A549 (cell line): ENCODE results near the gene ZNF830. TPM values are rescaled to one million over a fixed set of nuclear protein-coding genes. Genes with fewer than 3 reads are reported as not detected.

ENCODE experiments used
- ATAC-seq, 2 experiments: fragments of 200-7000 bp in 1 of 2; fragments of >200 bp in 1 of 2; cut with Nextera tagmentation in 1 of 2; cut with Tn5 transposase in 1 of 2; 3 replicates each; pipeline versions ENCODE4 v1.8.0 to v1.9.1; 2018 to 2020; ENCODE audit warnings: mild to moderate bottlenecking in 1 of 2, moderate library complexity in 1 of 2
- CTCF ChIA-PET: fragments of 300-600 bp; sonication (Branson Sonifier 250); formaldehyde crosslinking; extraction: SDS; loops from one replicate; lab custom pipeline; 2021; ENCODE audit warnings: antibody characterized with exemption, inconsistent platforms; lab: Yijun Ruan, JAX
- POLR2A ChIA-PET: fragments of 350-600 bp; formaldehyde crosslinking; extraction: SDS; loops from one replicate; lab custom pipeline; 2021; ENCODE audit warnings: antibody characterized with exemption, inconsistent platforms; lab: Yijun Ruan, JAX
- DNase-seq, 2 experiments: peaks; one replicate each; pipeline versions ENCODE4 v3.0.0 to v3.0.0-alpha.2; 2011 to 2016; ENCODE audit warnings: low read depth in 1 of 2, low spot score in 1 of 2
- FAIRE-seq: peaks from 2 replicates; lab custom pipeline; 2011; peaks lifted over from hg19 to GRCh38; lab: Jason Lieb, UNC
- H3K27ac ChIP-seq, 2 experiments: fragments of >200 bp; sonication (Bioruptor Twin); formaldehyde crosslinking; 3 replicates each; pipeline ENCODE4 v1.5.1; 2016 to 2017
- H3K4me1 ChIP-seq: fragments of >200 bp; sonication (Bioruptor Twin); formaldehyde crosslinking; 3 replicates; pipeline ENCODE4 v1.6.1; 2016
- H3K4me2 ChIP-seq: fragments of >200 bp; sonication (Bioruptor Twin); formaldehyde crosslinking; 3 replicates; pipeline ENCODE4 v1.6.1; 2016
- H3K4me3 ChIP-seq: fragments of >200 bp; sonication (Bioruptor Twin); formaldehyde crosslinking; 3 replicates; pipeline ENCODE4 v1.5.1; 2016
- H3K9me3 ChIP-seq: fragments of >200 bp; sonication (Bioruptor Twin); formaldehyde crosslinking; 3 replicates; pipeline ENCODE4 v1.6.1; 2016
- EHF ChIP-seq: fragments of 250-450 bp; sonication (Bioruptor Pico); IDR thresholded peaks from 2 replicates; pipeline ENCODE4 v1.5.0; 2020; ENCODE audit warnings: mild to moderate bottlenecking
- EP300 ChIP-seq, 2 experiments: fragments of >200 bp; sonication (Bioruptor Twin); formaldehyde crosslinking; IDR thresholded peaks; 2 replicates in 1 of 2; 3 replicates in 1 of 2; pipeline ENCODE4 v1.6.1; 2016 to 2017
- ESRRA ChIP-seq: fragments of 150-350 bp; IDR thresholded peaks from 2 replicates; pipeline ENCODE4 v1.6.1; 2014; ENCODE audit warnings: mild to moderate bottlenecking, low read length, borderline replicate concordance
- JUNB ChIP-seq: fragments of >200 bp; sonication (Bioruptor Twin); formaldehyde crosslinking; IDR thresholded peaks from 2 replicates; pipeline ENCODE4 v1.6.1; 2016
- KDM1A ChIP-seq: fragments of 200-600 bp; sonication (generic); IDR thresholded peaks from 2 replicates; pipeline ENCODE4 v1.6.1; 2016; ENCODE audit warnings: low read depth, mild to moderate bottlenecking
- KDM5A ChIP-seq: fragments of 200-600 bp; sonication (generic); IDR thresholded peaks from 2 replicates; pipeline ENCODE4 v1.6.1; 2016; ENCODE audit warnings: antibody characterized with exemption, mild to moderate bottlenecking
- RARB ChIP-seq: fragments of 250-450 bp; sonication (Bioruptor Pico); IDR thresholded peaks from 2 replicates; pipeline ENCODE4 v1.8.0; 2021; ENCODE audit warnings: mild to moderate bottlenecking, moderate library complexity
- RCOR1 ChIP-seq: fragments of 150-350 bp; IDR thresholded peaks from 2 replicates; pipeline ENCODE4 v1.6.1; 2014; ENCODE audit warnings: antibody characterized with exemption, low read length, low read depth
- SMC3 ChIP-seq: fragments of >200 bp; sonication (Bioruptor Twin); formaldehyde crosslinking; IDR thresholded peaks from 3 replicates; pipeline ENCODE4 v1.6.1; 2018; ENCODE audit warnings: inconsistent platforms
- TP53 ChIP-seq: fragments of 250-450 bp; sonication (Bioruptor Pico); IDR thresholded peaks from 2 replicates; pipeline ENCODE4 v1.5.0; 2021; ENCODE audit warnings: mild to moderate bottlenecking, moderate library complexity
- ZFP36 ChIP-seq: fragments of 450-650 bp; IDR thresholded peaks from 2 replicates; pipeline ENCODE4 v1.6.1; 2014; ENCODE audit warnings: borderline replicate concordance; ENCODE audit not compliant: partially characterized antibody
- ZNF302 ChIP-seq: fragments of 250-450 bp; sonication (Bioruptor Pico); IDR thresholded peaks from 2 replicates; pipeline ENCODE4 v1.9.0; 2021; ENCODE audit warnings: inconsistent platforms, mild to moderate bottlenecking, moderate library complexity
- ZSCAN20 ChIP-seq: fragments of 250-450 bp; sonication (Bioruptor Pico); IDR thresholded peaks from 2 replicates; pipeline ENCODE4 v1.8.0; 2022; ENCODE audit warnings: mild to moderate bottlenecking, moderate library complexity
- WGBS: methylation state at CpG from one replicate; pipeline ENCODE4 v1.1.6; 2017; ENCODE audit errors: missing lambda C conversion rate; 5-methylcytosine and 5-hydroxymethylcytosine counted together
- polyA plus RNA-seq, 4 experiments: library from polyadenylated mRNA; depleted of rRNA in 3 of 4; stranded (reverse); fragments of >200 nt; fragmentation: RNase III in 1 of 4; extraction: RNeasy Plus Mini Kit Qiagen cat#74134 plus additional on column Dnase treatment in 1 of 4; gene quantifications; 2 replicates in 3 of 4; 3 replicates in 1 of 4; pipeline ENCODE4 v1.2.3, GENCODE V29; 2011 to 2017
- TF ChIP-seq, protein P1 (sequence below): fragments of 200-600 bp; sonication (generic); IDR thresholded peaks from 2 replicates; pipeline ENCODE4 v1.6.1; 2016; ENCODE audit warnings: antibody characterized with exemption, mild to moderate bottlenecking, moderate library complexity
- TF ChIP-seq, protein P2 (sequence below): fragments of 450-650 bp; IDR thresholded peaks from 2 replicates; pipeline ENCODE4 v1.6.1; 2014; ENCODE audit warnings: antibody characterized with exemption

ZNF830 gene
- polyA plus RNA-seq, 2 of the 4 experiments (the other 2 are of a cell fraction) = 20.0 to 21.2 TPM

- TF ChIP-seq RCOR1 (no peak), ZFP36 (no peak), RARB (CRISPR knock-in tag) (no peak)
- TF ChIP-seq, protein P1, sequence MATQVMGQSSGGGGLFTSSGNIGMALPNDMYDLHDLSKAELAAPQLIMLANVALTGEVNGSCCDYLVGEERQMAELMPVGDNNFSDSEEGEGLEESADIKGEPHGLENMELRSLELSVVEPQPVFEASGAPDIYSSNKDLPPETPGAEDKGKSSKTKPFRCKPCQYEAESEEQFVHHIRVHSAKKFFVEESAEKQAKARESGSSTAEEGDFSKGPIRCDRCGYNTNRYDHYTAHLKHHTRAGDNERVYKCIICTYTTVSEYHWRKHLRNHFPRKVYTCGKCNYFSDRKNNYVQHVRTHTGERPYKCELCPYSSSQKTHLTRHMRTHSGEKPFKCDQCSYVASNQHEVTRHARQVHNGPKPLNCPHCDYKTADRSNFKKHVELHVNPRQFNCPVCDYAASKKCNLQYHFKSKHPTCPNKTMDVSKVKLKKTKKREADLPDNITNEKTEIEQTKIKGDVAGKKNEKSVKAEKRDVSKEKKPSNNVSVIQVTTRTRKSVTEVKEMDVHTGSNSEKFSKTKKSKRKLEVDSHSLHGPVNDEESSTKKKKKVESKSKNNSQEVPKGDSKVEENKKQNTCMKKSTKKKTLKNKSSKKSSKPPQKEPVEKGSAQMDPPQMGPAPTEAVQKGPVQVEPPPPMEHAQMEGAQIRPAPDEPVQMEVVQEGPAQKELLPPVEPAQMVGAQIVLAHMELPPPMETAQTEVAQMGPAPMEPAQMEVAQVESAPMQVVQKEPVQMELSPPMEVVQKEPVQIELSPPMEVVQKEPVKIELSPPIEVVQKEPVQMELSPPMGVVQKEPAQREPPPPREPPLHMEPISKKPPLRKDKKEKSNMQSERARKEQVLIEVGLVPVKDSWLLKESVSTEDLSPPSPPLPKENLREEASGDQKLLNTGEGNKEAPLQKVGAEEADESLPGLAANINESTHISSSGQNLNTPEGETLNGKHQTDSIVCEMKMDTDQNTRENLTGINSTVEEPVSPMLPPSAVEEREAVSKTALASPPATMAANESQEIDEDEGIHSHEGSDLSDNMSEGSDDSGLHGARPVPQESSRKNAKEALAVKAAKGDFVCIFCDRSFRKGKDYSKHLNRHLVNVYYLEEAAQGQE = no peak
Measured at GRCh38 chr17:34991606-34992005, 30.3 kb downstream of the ZNF830 start (continued).

DNA sequence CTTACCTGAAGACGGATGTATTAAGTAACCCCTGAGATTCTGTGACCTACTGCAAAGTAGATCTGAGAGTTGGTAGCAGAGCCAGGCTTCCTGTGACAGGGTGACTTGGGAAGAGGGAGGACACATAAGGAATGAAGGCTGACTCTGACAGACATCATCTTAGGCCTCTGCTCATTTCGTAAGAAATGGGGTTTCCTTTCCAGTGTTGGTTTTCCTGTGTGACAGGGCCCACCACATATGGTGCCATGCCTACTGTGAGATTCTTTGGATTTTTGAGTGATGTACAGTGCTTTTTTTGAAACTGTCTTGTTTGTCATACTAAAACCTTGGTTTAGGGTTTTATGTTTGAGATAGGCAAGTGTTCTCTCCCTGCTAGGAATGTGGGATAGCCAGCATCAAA lies 31.7 kb downstream of the ZNF830 start:
- TF ChIP-seq, protein P2, sequence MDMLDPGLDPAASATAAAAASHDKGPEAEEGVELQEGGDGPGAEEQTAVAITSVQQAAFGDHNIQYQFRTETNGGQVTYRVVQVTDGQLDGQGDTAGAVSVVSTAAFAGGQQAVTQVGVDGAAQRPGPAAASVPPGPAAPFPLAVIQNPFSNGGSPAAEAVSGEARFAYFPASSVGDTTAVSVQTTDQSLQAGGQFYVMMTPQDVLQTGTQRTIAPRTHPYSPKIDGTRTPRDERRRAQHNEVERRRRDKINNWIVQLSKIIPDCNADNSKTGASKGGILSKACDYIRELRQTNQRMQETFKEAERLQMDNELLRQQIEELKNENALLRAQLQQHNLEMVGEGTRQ = no peak
- TF ChIP-seq TP53 (no peak), EP300 (IDR thresholded peaks at IDR 0.05) (no peak), EHF (CRISPR knock-in tag) (no peak)
- POLR2A ChIA-PET = interaction anchor here (1.5 kb wide), 1 partner anchor 13 kb away, joined by 4 read pairs; the partner anchor contains the start of gene LIG3
- Histone ChIP-seq H3K9me3 (no peaks in the 10 kb centered on the region), H3K27ac (no peak overlapping the region), H3K4me3 (no peak overlapping the region), H3K4me1 (no peaks in the 10 kb centered on the region), H3K4me2 (no peak overlapping the region)
- CTCF ChIA-PET = interaction anchor here (5.0 to 10.6 kb wide), 2 partner anchors 97 to 127 kb away, joined by 34 to 297 read pairs; partner anchors contain the start of genes FNDC8 and RAD51D
- WGBS = 80% methylated on average over 2 of the region's 2 CpGs
- DNase-seq (no peak), FAIRE-seq (no peak), ATAC-seq (no peak)

GRCh38 chr17:34996422-34997285 lies 35.3 kb downstream of the ZNF830 start:
- 87% methylated on average over 3 of the region's 3 CpGs for WGBS
- no peak for ATAC-seq
- TF ChIP-seq ZSCAN20 (CRISPR knock-in tag) = no peak
- no peak for TF ChIP-seq SMC3
- TF ChIP-seq ZNF302 (CRISPR knock-in tag) = no peak
- TF ChIP-seq KDM5A = no peak
- TF ChIP-seq ESRRA = no peak
- no peak for TF ChIP-seq JUNB
- TF ChIP-seq, protein P1 = no peak
- no peak for TF ChIP-seq KDM1A
- Histone ChIP-seq H3K4me2 (no peak overlapping the region), H3K4me1 (peaks cover 3% of the 10 kb centered on the region; the same call in 1 of the 3 replicates), H3K27ac (no peak overlapping the region), H3K9me3 (no peaks in the 10 kb centered on the region), H3K4me3 (no peak overlapping the region)
- no peak for DNase-seq
- FAIRE-seq = no peak
- POLR2A ChIA-PET = interaction anchor here (1.5 kb wide), 1 partner anchor 66 kb away, joined by 4 read pairs; the partner anchor contains the start of gene RFFL
- CTCF ChIA-PET = interaction anchor here (0.6 to 10.6 kb wide), 20 partner anchors 9 to 551 kb away, joined by 3 to 297 read pairs (median 7); partner anchors contain the start of genes CCT6B, FNDC8, RAD51D and RFFL
